Skeletal muscle satellite cell (primary cell): ENCODE data around the gene SMC3.
"Not testable (repeated sequence)": the region's sequence is repeated elsewhere in the genome, so short reads cannot be mapped to it uniquely, and the experiment has no call there.

Experiments
- H3K27me3 ChIP-seq: 2 replicates; pipeline ENCODE4 v1.7.0; 2013; ENCODE audit warnings: low read length; ENCODE audit not compliant: control insufficient read depth, insufficient read depth
- H3K36me3 ChIP-seq: 2 replicates; pipeline ENCODE4 v1.7.0; 2013; ENCODE audit warnings: mild to moderate bottlenecking, control low read depth, low read length; ENCODE audit not compliant: insufficient read depth
- H3K4me1 ChIP-seq: 2 replicates; pipeline ENCODE4 v1.7.0; 2013; ENCODE audit warnings: low read length; ENCODE audit not compliant: control insufficient read depth, insufficient read depth
- H3K4me2 ChIP-seq: 2 replicates; pipeline ENCODE4 v1.7.0; 2013; ENCODE audit warnings: mild to moderate bottlenecking, low read length
- H3K4me3 ChIP-seq: 2 replicates; pipeline ENCODE4 v1.7.0; 2013; ENCODE audit warnings: low read length
- H3K9ac ChIP-seq: 2 replicates; pipeline ENCODE4 v1.7.0; 2013; ENCODE audit warnings: mild to moderate bottlenecking, low read depth, low read length, moderate library complexity
- H3K9me3 ChIP-seq: replicated peaks from 2 replicates; pipeline ENCODE4 v1.7.0; 2013; ENCODE audit warnings: mild to moderate bottlenecking, control low read depth, low read length

SMC3 gene

DNA sequence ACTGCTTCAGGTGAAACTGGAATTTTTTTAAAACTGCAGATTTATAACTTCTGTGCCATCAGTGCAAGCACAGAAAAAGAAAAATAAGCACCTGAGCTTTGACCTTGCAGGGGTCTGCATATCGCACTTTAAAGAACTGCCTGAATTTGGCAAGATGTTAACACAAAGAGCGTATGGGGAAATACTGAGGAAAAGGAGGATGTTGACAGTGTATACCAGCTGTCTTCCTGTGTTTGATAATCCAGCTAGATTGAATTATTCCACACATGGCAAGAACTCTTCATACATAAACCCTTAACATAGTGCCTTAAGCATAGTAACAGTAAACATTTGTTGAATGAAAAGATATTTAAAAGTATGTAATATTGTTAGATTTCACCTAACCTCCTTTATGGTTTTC, 30.0 kb downstream of the SMC3 start:
- no peak overlapping the region for H3K4me2 ChIP-seq
- H3K4me3 ChIP-seq, result no peak overlapping the region
- no peak overlapping the region for H3K9ac ChIP-seq
- no peaks in the 10 kb centered on the region for H3K27me3 ChIP-seq
- peaks cover 30% of the 10 kb centered on the region for H3K36me3 ChIP-seq
- H3K9me3 ChIP-seq, result no peaks in the 10 kb centered on the region
- no peaks in the 10 kb centered on the region for H3K4me1 ChIP-seq

DNA sequence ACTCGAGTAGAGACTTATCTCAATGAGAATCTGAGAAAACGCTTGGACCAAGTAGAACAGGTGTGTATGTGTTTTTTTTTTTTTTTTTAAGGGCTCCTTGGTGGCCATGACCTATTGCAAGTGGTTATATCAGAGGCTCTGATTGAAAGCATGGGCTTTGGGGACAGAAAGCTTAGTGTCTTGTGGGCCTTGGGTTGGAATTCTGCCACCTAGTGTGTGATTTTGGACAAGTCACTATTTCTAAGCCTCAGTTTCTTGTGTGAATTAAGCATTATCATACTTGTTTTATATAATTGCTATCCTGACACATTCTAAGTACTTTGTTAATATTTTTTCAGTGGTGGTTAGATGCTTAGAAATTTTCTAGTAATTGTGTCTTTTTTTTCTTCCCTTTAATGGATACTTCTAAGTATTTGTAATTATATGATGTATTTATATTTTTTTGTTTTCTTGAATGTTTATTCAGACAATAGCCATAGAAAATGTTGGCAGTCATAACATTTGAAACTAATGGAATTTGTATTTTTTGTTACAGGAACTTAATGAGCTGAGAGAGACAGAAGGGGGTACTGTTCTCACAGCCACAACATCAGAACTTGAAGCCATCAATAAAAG, 33.1 kb downstream of the SMC3 start:
- H3K4me1 ChIP-seq, result no peaks in the 10 kb centered on the region
- H3K4me3 ChIP-seq, result no peak overlapping the region
- H3K27me3 ChIP-seq, result no peaks in the 10 kb centered on the region
- H3K36me3 ChIP-seq, result peaks cover 47% of the 10 kb centered on the region
- no peak overlapping the region for H3K9ac ChIP-seq
- H3K9me3 ChIP-seq, result no peaks in the 10 kb centered on the region
- no peak overlapping the region for H3K4me2 ChIP-seq

DNA sequence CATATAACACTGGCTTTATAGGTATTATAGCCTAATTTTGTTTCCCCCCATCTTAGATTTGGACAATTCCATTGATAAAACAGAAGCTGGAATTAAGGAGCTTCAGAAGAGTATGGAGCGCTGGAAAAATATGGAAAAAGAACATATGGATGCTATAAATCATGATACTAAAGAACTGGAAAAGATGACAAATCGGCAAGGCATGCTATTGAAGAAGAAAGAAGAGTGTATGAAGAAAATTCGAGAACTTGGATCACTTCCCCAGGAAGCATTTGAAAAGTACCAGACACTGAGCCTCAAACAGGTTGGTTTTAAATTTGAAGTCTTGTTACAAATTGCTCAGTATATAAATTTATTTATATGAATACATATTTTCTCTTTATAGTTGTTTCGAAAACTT, 34.1 kb downstream of the SMC3 start:
- Histone ChIP-seq H3K27me3 (no peaks in the 10 kb centered on the region), H3K9me3 (no peaks in the 10 kb centered on the region), H3K36me3 (peaks cover 53% of the 10 kb centered on the region), H3K9ac (no peak overlapping the region), H3K4me2 (no peak overlapping the region), H3K4me3 (no peak overlapping the region), H3K4me1 (no peaks in the 10 kb centered on the region)

DNA sequence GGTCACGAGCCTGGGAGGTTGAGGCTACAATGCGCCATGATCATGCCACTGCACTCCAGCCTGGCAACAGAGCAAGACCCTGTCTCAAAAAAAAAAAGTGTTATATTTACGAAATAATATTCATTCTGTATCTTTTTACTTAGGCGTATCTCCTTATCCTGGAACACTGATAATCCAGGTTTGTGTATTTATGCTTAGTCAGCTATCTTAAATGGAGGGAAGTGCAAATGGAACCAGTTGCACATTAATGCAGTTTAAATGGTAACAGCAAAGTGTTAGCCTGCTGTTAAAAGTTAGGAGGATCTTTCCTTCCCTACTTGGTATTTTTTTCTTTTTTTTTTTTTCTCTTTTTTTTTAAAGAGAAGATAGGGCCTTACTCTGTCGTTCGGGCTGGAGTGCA, 40.6 kb downstream of the SMC3 start:
- peaks cover 23% of the 10 kb centered on the region for H3K36me3 ChIP-seq
- no peak overlapping the region for H3K9ac ChIP-seq
- H3K4me1 ChIP-seq, result no peaks in the 10 kb centered on the region
- H3K4me3 ChIP-seq, result no peak overlapping the region
- no peaks in the 10 kb centered on the region for H3K9me3 ChIP-seq
- no peaks in the 10 kb centered on the region for H3K27me3 ChIP-seq
- H3K4me2 ChIP-seq, result no peak overlapping the region

DNA sequence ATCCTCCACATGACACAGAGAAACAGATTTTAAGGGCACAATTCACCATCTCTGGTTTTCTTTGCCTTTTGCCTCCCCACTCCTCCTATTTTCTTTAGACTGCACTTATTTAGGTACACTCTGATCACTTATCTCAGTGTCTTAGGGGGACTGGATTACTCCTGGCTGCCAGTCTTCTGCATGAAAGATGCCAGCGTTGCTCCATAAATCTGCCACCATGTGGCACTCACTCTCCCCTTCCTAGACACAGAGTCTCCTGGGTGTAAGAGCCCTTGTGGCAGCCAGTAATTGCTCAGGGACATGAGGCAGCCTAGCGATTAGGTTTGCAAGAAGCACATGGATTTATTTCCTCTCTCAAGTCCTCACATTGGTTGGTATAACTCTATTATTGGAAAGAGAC, 42.1 kb downstream of the SMC3 start:
- no peaks in the 10 kb centered on the region for H3K9me3 ChIP-seq
- peaks cover 11% of the 10 kb centered on the region for H3K36me3 ChIP-seq
- no peaks in the 10 kb centered on the region for H3K4me1 ChIP-seq

DNA sequence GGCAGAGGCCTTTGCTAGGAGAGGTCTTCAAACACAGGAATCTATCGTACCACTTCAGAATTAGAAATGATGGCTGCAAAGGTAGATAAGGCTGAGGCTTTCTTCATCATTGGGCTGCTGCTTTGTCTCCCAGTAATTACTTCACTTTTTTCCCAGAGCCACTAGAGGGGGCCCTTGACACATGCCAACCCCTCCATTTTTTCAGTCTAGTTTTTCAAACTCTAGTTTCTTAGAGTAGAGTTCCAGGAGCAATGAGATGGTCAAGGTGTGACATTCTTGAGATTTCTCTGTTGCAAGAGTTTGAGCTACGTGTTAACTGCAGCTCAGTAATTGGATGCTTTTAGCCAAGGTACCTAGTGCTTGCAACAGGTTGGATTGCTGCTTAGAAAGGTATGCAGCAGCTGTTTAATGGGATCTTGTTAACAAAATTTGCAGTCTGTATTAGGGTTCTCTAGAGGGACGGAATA, 42.8 kb downstream of the SMC3 start:
- Histone ChIP-seq H3K4me3 (no peak overlapping the region), H3K4me1 (no peaks in the 10 kb centered on the region), H3K4me2 (no peak overlapping the region), H3K36me3 (peaks cover 6% of the 10 kb centered on the region), H3K27me3 (peaks cover 8% of the 10 kb centered on the region), H3K9ac (no peak overlapping the region), H3K9me3 (no peaks in the 10 kb centered on the region)

More for the DNA sequence above, 42.1 kb downstream of the SMC3 start:
- H3K4me3 ChIP-seq, result no peak overlapping the region
- H3K4me2 ChIP-seq, result no peak overlapping the region
- no peak overlapping the region for H3K9ac ChIP-seq
- peaks cover 7% of the 10 kb centered on the region for H3K27me3 ChIP-seq

DNA sequence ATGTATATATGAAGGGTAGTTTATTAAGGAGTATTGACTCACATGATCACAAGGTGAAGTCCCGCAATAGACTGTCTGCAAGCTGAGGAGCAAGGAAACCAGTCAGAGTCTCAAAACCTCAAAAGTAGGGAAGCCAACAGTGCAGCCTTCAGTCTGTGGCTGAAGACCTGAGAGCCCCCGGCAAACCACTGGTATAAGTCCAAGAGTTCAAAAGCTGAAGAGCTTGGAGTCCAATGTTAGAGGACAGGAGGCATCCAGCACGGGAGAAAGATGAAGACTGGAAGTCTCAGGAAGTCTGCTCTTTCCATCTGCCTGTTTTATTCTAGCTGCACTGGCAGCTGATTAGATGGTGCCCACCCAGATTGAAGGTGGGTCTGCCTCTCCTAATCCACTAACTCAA, 43.3 kb downstream of the SMC3 start:
- H3K4me3 ChIP-seq, H3K9me3 ChIP-seq, H3K4me1 ChIP-seq, H3K27me3 ChIP-seq, H3K36me3 ChIP-seq, H3K9ac ChIP-seq, H3K4me2 ChIP-seq: not testable (repeated sequence)

DNA sequence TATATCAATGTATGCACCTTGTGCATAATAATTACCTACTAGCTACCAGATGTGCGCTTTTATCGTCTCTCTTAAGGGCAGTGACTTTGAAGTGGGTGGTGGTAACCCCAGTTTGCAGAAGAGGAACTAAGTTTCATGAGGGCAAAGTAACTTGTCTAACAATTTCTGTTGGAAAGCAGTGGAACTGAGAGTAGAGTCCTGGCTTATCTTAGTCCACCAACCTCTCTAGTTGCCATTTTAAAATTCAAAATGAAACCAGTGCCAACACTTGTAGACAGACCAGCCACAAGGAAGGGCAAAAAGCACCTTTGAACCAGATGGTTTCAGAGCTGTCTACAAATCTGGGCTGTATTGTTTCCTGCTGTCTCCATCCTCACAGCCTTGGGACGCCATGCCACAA, 44.6 kb downstream of the SMC3 start:
- Histone ChIP-seq H3K27me3 (peaks cover 8% of the 10 kb centered on the region), H3K9me3 (no peaks in the 10 kb centered on the region), H3K4me2 (no peak overlapping the region), H3K36me3 (no peaks in the 10 kb centered on the region), H3K4me1 (no peaks in the 10 kb centered on the region), H3K9ac (no peak overlapping the region), H3K4me3 (no peak overlapping the region)

DNA sequence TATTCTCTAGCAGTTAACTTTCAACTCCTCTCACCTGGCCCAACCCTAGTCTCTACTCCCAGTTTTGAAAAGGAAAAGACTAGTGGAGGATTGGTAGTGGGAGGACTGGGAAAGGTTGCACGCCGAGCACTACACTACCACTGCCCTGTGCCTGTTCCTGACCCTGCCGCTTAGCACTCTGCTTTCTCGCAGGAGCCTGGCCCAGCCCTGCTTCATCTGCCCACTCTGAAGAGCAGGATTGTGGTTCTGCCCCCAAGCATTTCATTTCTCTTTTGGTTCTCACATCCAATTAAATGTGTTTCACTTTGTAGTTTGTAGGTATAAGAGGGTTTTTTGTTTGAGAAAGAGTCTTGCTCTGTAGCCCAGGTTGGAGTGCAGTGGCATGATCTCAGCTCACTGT, 45.1 kb downstream of the SMC3 start:
- no peaks in the 10 kb centered on the region for H3K36me3 ChIP-seq
- no peaks in the 10 kb centered on the region for H3K9me3 ChIP-seq
- no peaks in the 10 kb centered on the region for H3K4me1 ChIP-seq
- peaks cover 8% of the 10 kb centered on the region for H3K27me3 ChIP-seq
- H3K9ac ChIP-seq, result no peak overlapping the region
- no peak overlapping the region for H3K4me2 ChIP-seq
- no peak overlapping the region for H3K4me3 ChIP-seq

DNA sequence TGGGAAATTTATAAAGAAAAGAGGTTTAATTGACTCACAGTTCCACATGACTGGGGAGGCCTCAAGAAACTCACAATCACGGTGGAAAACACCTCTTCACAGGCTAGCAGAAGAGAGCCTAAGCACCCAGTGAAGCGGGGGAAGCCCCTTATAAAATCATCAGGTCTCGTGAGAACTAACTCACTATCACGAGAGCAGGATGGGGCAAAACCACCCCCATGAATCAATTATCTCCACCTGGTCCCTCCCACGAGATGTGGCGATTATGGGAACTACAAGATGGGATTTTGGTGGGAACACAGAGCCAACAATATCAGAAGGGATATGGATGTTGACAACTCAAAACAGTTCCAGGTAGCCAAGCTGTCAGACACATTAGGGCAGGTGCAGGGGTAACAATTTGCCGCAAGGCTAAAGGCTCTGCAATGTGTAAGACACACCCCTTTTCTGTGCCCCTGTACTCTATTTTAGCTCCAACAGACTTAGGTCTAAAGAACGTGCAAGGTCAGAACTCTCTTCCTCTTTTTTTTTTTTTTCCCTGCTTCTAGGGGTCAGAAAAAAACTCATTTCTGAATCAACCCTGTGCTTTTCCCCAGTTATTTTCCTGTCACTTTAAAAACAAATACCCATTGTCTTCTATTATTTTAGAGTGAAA, 46.0 kb downstream of the SMC3 start:
- Histone ChIP-seq H3K27me3 (peaks cover 8% of the 10 kb centered on the region), H3K4me1 (no peaks in the 10 kb centered on the region), H3K9me3 (no peaks in the 10 kb centered on the region), H3K36me3 (no peaks in the 10 kb centered on the region), H3K9ac (no peak overlapping the region), H3K4me2 (no peak overlapping the region), H3K4me3 (no peak overlapping the region)

DNA sequence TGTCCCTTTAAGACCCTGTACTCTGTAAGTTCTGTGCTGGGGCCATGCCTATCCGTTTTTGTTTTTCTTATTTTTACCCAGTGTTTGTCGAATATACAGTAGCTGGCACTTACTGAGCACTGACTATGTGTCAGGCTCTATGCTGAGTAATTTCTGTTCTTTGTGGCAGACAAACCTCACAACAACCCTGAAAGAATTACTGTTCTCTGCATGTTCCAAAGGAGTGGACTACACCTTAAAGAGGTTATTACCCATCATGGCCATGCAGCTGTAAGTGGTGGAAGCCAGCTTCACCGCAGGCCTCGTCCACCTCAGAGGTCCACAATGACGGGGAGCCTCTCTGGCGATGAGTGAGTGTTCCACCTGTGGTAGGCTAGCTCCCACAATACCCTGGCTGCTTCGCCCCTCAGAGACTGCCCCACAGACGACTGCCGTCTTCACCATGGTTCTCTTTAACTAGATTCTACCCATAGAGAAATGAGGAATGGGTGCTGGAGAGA, 46.6 kb downstream of the SMC3 start:
- no peak overlapping the region for H3K9ac ChIP-seq
- no peak overlapping the region for H3K4me2 ChIP-seq
- H3K27me3 ChIP-seq, result peaks cover 8% of the 10 kb centered on the region
- no peak overlapping the region for H3K4me3 ChIP-seq
- H3K36me3 ChIP-seq, result no peaks in the 10 kb centered on the region
- no peaks in the 10 kb centered on the region for H3K4me1 ChIP-seq
- H3K9me3 ChIP-seq, result no peaks in the 10 kb centered on the region
